ENCODE results near the gene METTL23. TPM values are rescaled to one million over a fixed set of nuclear protein-coding genes. Genes with fewer than 3 reads are reported as not detected.

The METTL23 gene
- total RNA-seq, 1 experiment from 2014 or later = 57.8 TPM

GRCh38 chr17:76683921-76684745, 42.5 kb upstream of the METTL23 start:
- ChIA-PET RAD21 (ENCODE audit: low non-redundant PET in 1 of 2, low total read pairs in 2 of 2, uncharacterized antibody in 2 of 2, unreplicated experiment in 2 of 2) (no interaction called here), POLR2A (interaction anchor here (1.9 to 3.5 kb wide), 2 partner anchors 13 to 127 kb away, joined by 4 to 17 read pairs; no protein-coding TSS in a partner anchor), CTCF (interaction anchor here (1.8 kb wide), 1 partner anchor 12 kb away, joined by 5 read pairs; no protein-coding TSS in a partner anchor)
- no peaks in the 10 kb centered on the region for H4K20me1 ChIP-seq (ENCODE audit: insufficient read depth)
- intact Hi-C loops (cut with micrococcal nuclease) = no loop called here
- no peaks in the 10 kb centered on the region for H3K79me2 ChIP-seq (ENCODE audit: insufficient read depth, low read length)
- H3K4me3 ChIP-seq (replicated peaks in 1 of 2; ENCODE audit: low read depth in 1 of 2, low read length in 2 of 2) = no peak overlapping the region
- H3K4me2 ChIP-seq (ENCODE audit: low read length) = no peak overlapping the region
- no peaks in the 10 kb centered on the region for H3K9me2 ChIP-seq (ENCODE audit: insufficient read depth)
- H3K36me3 ChIP-seq (ENCODE audit: control insufficient read depth in 1 of 2, insufficient read depth in 2 of 2, low read length in 2 of 2) = peaks cover 0 to 2% of the 10 kb centered on the region in 2 experiments; a peak in 1 of 4 replicates
- H3K9me3 ChIP-seq (ENCODE audit: control insufficient read depth in 1 of 2, insufficient read depth in 1 of 2, low read depth in 1 of 2, low read length in 2 of 2) = no peaks in the 10 kb centered on the region
- H3K4me1 ChIP-seq (ENCODE audit: control insufficient read depth in 1 of 2, insufficient read depth in 2 of 2, low read length in 2 of 2) = peaks cover 17 to 20% of the 10 kb centered on the region in 2 experiments
- H3K9ac ChIP-seq (ENCODE audit: low read length) = no peak overlapping the region
- DNase-seq (ENCODE audit: low read depth, low spot score) = no peak
- H2AFZ ChIP-seq (ENCODE audit: low read depth, low read length, poor library complexity, severe bottlenecking) = no peak overlapping the region
- BruUV-seq (replicated peaks) = no TSS peak
- no peak for ATAC-seq
- no peaks in the 10 kb centered on the region for H3K27me3 ChIP-seq (ENCODE audit: insufficient read depth, low read length)
- H3K27ac ChIP-seq (ENCODE audit: low read depth, low read length) = no peak overlapping the region
- no peak for TF ChIP-seq ELF1 (IDR thresholded peaks at IDR 0.05; ENCODE audit: borderline replicate concordance, low read depth)
- TF ChIP-seq ZNF274 (IDR thresholded peaks at IDR 0.05; ENCODE audit: low read depth, low read length) = no peak
- no peak for TF ChIP-seq CBX3 (IDR thresholded peaks at IDR 0.05; ENCODE audit: low read depth)

GRCh38 chr17:76684756-76685155, 41.9 kb upstream of the METTL23 start:
- POLR2A ChIA-PET = interaction anchor here (1.9 kb wide), 1 partner anchor 127 kb away, joined by 4 read pairs; no protein-coding TSS in a partner anchor

More at GRCh38 chr17:76684756-76685155, 41.9 kb upstream of the METTL23 start:
- Histone ChIP-seq H3K27ac (ENCODE audit: low read depth, low read length) (no peak overlapping the region), H3K9ac (ENCODE audit: low read length) (no peak overlapping the region), H3K36me3 (ENCODE audit: control insufficient read depth in 1 of 2, insufficient read depth in 2 of 2, low read length in 2 of 2) (peaks cover 0 to 2% of the 10 kb centered on the region in 2 experiments; a peak in 1 of 4 replicates), H3K4me1 (ENCODE audit: control insufficient read depth in 1 of 2, insufficient read depth in 2 of 2, low read length in 2 of 2) (peaks cover 22 to 24% of the 10 kb centered on the region in 2 experiments), H4K20me1 (ENCODE audit: insufficient read depth) (no peaks in the 10 kb centered on the region), H2AFZ (ENCODE audit: low read depth, low read length, poor library complexity, severe bottlenecking) (no peak overlapping the region), H3K9me2 (ENCODE audit: insufficient read depth) (no peaks in the 10 kb centered on the region), H3K27me3 (ENCODE audit: insufficient read depth, low read length) (no peaks in the 10 kb centered on the region), H3K79me2 (ENCODE audit: insufficient read depth, low read length) (no peaks in the 10 kb centered on the region), H3K4me2 (ENCODE audit: low read length) (no peak overlapping the region), H3K4me3 (replicated peaks in 1 of 2; ENCODE audit: low read depth in 1 of 2, low read length in 2 of 2) (no peak overlapping the region), H3K9me3 (ENCODE audit: control insufficient read depth in 1 of 2, insufficient read depth in 1 of 2, low read depth in 1 of 2, low read length in 2 of 2) (no peaks in the 10 kb centered on the region)
- DNase-seq (ENCODE audit: low read depth, low spot score) = no peak
- ATAC-seq = no peak
- ChIA-PET CTCF (interaction anchor here (1.8 kb wide), 1 partner anchor 13 kb away, joined by 5 read pairs; no protein-coding TSS in a partner anchor), RAD21 (ENCODE audit: low non-redundant PET in 1 of 2, low total read pairs in 2 of 2, uncharacterized antibody in 2 of 2, unreplicated experiment in 2 of 2) (no interaction called here)
- no TSS peak for BruUV-seq (replicated peaks)
- intact Hi-C loops (cut with micrococcal nuclease) = no loop called here
- TF ChIP-seq RAD21 (IDR thresholded peaks at IDR 0.05; ENCODE audit: low read depth) (no peak), FOSL1 (IDR thresholded peaks at IDR 0.05; ENCODE audit: low read depth) (no peak), MAX (IDR thresholded peaks at IDR 0.05) (no peak)

Measured in HCT116 (cell line).